Mammary epithelial cell (primary cell): ENCODE data around the gene MLEC.

Source experiments
- CTCF ChIP-seq, 2 donors: IDR thresholded peaks in 1 of 2; conservative IDR thresholded peaks in 1 of 2; 2 replicates each; pipeline ENCODE4 v1.5.1; 2011 to 2012; ENCODE audit warnings: inconsistent platforms in 2 of 2, low read length in 2 of 2, mild to moderate bottlenecking in 2 of 2, control low read depth in 1 of 2, low read depth in 1 of 2; ENCODE audit not compliant: insufficient read depth in 1 of 2; ENCODE audit errors: extremely low read depth in 1 of 2
- EZH2 ChIP-seq: IDR thresholded peaks from 2 replicates; pipeline ENCODE4 v1.6.1; 2012; ENCODE audit warnings: low read length, inconsistent platforms, borderline replicate concordance

- no peak for TF ChIP-seq CTCF (conservative IDR thresholded peaks at IDR 0.05 in 1 of 2, IDR thresholded peaks at IDR 0.05 in 1 of 2; ENCODE audit: extremely low read depth in 1 of 2, insufficient read depth in 1 of 2, low read depth in 1 of 2, low read length in 2 of 2)
- TF ChIP-seq EZH2 = no peak
These were observed 9.7 kb downstream of the MLEC start for GRCh38 chr12:120696626-120697025.
